ENCODE results near the gene SLC16A10. TPM values are rescaled to one million over a fixed set of nuclear protein-coding genes. Genes with fewer than 3 reads are reported as not detected.

Gene SLC16A10
- total RNA-seq, 1 donor from 2014 or later: 4.8 TPM

- H3K27me3 ChIP-seq: no peaks in the 10 kb centered on the region
- no peak overlapping the region for H3K4me2 ChIP-seq
- H4K20me1 ChIP-seq (ENCODE audit: low read depth): no peaks in the 10 kb centered on the region
- H3K4me3 ChIP-seq: no peak overlapping the region
- H2AFZ ChIP-seq (replicated peaks): no peak overlapping the region
- no peaks in the 10 kb centered on the region for H3K36me3 Mint-ChIP-seq
- H3K4me3 Mint-ChIP-seq: no peak overlapping the region
- no peaks in the 10 kb centered on the region for H3F3A ChIP-seq (ENCODE audit: low read depth)
- no peaks in the 10 kb centered on the region for H3K27me3 Mint-ChIP-seq (ENCODE audit: insufficient read depth, low read depth)
- H3K27ac ChIP-seq: no peak overlapping the region
- no peak overlapping the region for H3K27ac Mint-ChIP-seq
- peaks cover 3% of the 10 kb centered on the region for H3K9me3 Mint-ChIP-seq
- TF ChIP-seq EZH2 (IDR thresholded peaks at IDR 0.05) (no peak), CTCF (IDR thresholded peaks at IDR 0.05) (no peak), EZH2phosphoT487 (IDR thresholded peaks at IDR 0.05) (no peak)
- no peaks in the 10 kb centered on the region for H3K9me3 ChIP-seq (ENCODE audit: low read depth)
- H3K9ac ChIP-seq: no peak overlapping the region
- no peak for DNase-seq (ENCODE audit: low spot score)
- no peaks in the 10 kb centered on the region for H3K36me3 ChIP-seq
- no peaks in the 10 kb centered on the region for H3K79me2 ChIP-seq (ENCODE audit: low read depth)
- no peaks in the 10 kb centered on the region for H3K4me1 Mint-ChIP-seq
- H3K4me1 ChIP-seq: no peaks in the 10 kb centered on the region
Observed at GRCh38 chr6:111183702-111184517, 96.6 kb downstream of the SLC16A10 start.

- no peaks in the 10 kb centered on the region for H3K36me3 ChIP-seq
- H3K79me2 ChIP-seq (ENCODE audit: low read depth): no peaks in the 10 kb centered on the region
- no peak overlapping the region for H2AFZ ChIP-seq (replicated peaks)
- H3K4me3 ChIP-seq: no peak overlapping the region
- no peaks in the 10 kb centered on the region for H3K9me3 ChIP-seq (ENCODE audit: low read depth)
- H3K27me3 ChIP-seq: no peaks in the 10 kb centered on the region
- no peaks in the 10 kb centered on the region for H3K4me1 ChIP-seq
- no peaks in the 10 kb centered on the region for H4K20me1 ChIP-seq (ENCODE audit: low read depth)
- no peak overlapping the region for H3K9ac ChIP-seq
- no peak for DNase-seq (ENCODE audit: low spot score)
- no peaks in the 10 kb centered on the region for H3K4me1 Mint-ChIP-seq
- H3K27ac Mint-ChIP-seq: no peak overlapping the region
- H3K27me3 Mint-ChIP-seq (ENCODE audit: insufficient read depth, low read depth): no peaks in the 10 kb centered on the region
- H3K36me3 Mint-ChIP-seq: peaks cover 2% of the 10 kb centered on the region
- H3F3A ChIP-seq (ENCODE audit: low read depth): no peaks in the 10 kb centered on the region
- no peak overlapping the region for H3K4me2 ChIP-seq
- TF ChIP-seq CTCF (IDR thresholded peaks at IDR 0.05) (no peak), EZH2phosphoT487 (IDR thresholded peaks at IDR 0.05) (no peak), EZH2 (IDR thresholded peaks at IDR 0.05) (no peak)
- peaks cover 8% of the 10 kb centered on the region for H3K9me3 Mint-ChIP-seq
- H3K27ac ChIP-seq: no peak overlapping the region
- no peak overlapping the region for H3K4me3 Mint-ChIP-seq
Observed at GRCh38 chr6:111184827-111185532, 97.7 kb downstream of the SLC16A10 start.

- Mint-ChIP-seq H3K4me1 (no peaks in the 10 kb centered on the region), H3K9me3 (peaks cover 10% of the 10 kb centered on the region), H3K4me3 (no peak overlapping the region), H3K27me3 (ENCODE audit: insufficient read depth, low read depth) (no peaks in the 10 kb centered on the region), H3K36me3 (peaks cover 3% of the 10 kb centered on the region), H3K27ac (no peak overlapping the region)
- Histone ChIP-seq H3K27me3 (no peaks in the 10 kb centered on the region), H3K9me3 (ENCODE audit: low read depth) (no peaks in the 10 kb centered on the region), H4K20me1 (ENCODE audit: low read depth) (no peaks in the 10 kb centered on the region), H3K27ac (no peak overlapping the region), H3K36me3 (no peaks in the 10 kb centered on the region), H3K4me1 (no peaks in the 10 kb centered on the region), H3K79me2 (ENCODE audit: low read depth) (no peaks in the 10 kb centered on the region), H3K4me3 (no peak overlapping the region), H3K9ac (no peak overlapping the region), H2AFZ (replicated peaks) (no peak overlapping the region), H3F3A (ENCODE audit: low read depth) (no peaks in the 10 kb centered on the region), H3K4me2 (no peak overlapping the region)
- DNase-seq (ENCODE audit: low spot score): no peak
- TF ChIP-seq EZH2phosphoT487 (IDR thresholded peaks at IDR 0.05) (no peak), EZH2 (IDR thresholded peaks at IDR 0.05) (no peak), CTCF (IDR thresholded peaks at IDR 0.05) (no peak)
Observed at GRCh38 chr6:111185954-111186353, 98.7 kb downstream of the SLC16A10 start.
